Activated CD4-positive, alpha-beta memory T cell treated with anti-CD3 and anti-CD28 coated beads, Interleukin-2, amount 10 ng/mL, durations not matched to agents 7 days and 5 days (primary cell): ENCODE measurements around the gene VGLL4. TPM values are rescaled to one million over a fixed set of nuclear protein-coding genes. Genes with fewer than 3 reads are reported as not detected.

Experiments
- CTCF ChIA-PET: fragments of 350-600 bp; sonication (Branson Sonifier 250); formaldehyde crosslinking; loops from one replicate; lab custom pipeline; 2021; ENCODE audit warnings: antibody characterized with exemption, inconsistent platforms; lab: Charles Lee
- POLR2A ChIA-PET: fragments of 350-600 bp; sonication (Branson Sonifier 250); formaldehyde crosslinking; loops from one replicate; lab custom pipeline; 2021; ENCODE audit warnings: antibody characterized with exemption; lab: Charles Lee
- DNase-seq: peaks from one replicate; pipeline ENCODE4 v3.0.0-alpha.2; 2020
- H3K27ac Mint-ChIP-seq: one replicate; pipeline ENCODE4 v1.8.0; 2021; ENCODE audit warnings: mild to moderate bottlenecking, mixed read lengths
- H3K27me3 Mint-ChIP-seq: one replicate; pipeline ENCODE4 v1.8.0; 2021; ENCODE audit warnings: mixed read lengths
- H3K36me3 Mint-ChIP-seq: one replicate; pipeline ENCODE4 v1.8.0; 2021; ENCODE audit warnings: low read depth, mixed read lengths
- H3K4me1 Mint-ChIP-seq: one replicate; pipeline ENCODE4 v1.8.0; 2021; ENCODE audit warnings: mixed read lengths
- H3K4me3 Mint-ChIP-seq: one replicate; pipeline ENCODE4 v1.8.0; 2021; ENCODE audit warnings: mild to moderate bottlenecking, mixed read lengths
- H3K9me3 Mint-ChIP-seq: one replicate; pipeline ENCODE4 v1.8.0; 2021; ENCODE audit warnings: mixed read lengths
- total RNA-seq, 2 experiments: library from RNA; stranded (reverse); gene quantifications; one replicate each; pipeline ENCODE4 v1.2.3, GENCODE V29; 2021

Gene VGLL4
- total RNA-seq, 2 experiments from 2014 or later, result 47.8 to 49.2 TPM

GRCh38 chr3:11648735-11649134 lies 5.0 kb upstream of the VGLL4 start:
- no peaks in the 10 kb centered on the region for H3K36me3 Mint-ChIP-seq
- H3K27me3 Mint-ChIP-seq, result peaks cover 2% of the 10 kb centered on the region
- H3K4me3 Mint-ChIP-seq, result no peak overlapping the region
- POLR2A ChIA-PET, result no interaction called here
- H3K9me3 Mint-ChIP-seq, result no peaks in the 10 kb centered on the region
- H3K27ac Mint-ChIP-seq, result no peak overlapping the region
- H3K4me1 Mint-ChIP-seq, result peaks cover 4% of the 10 kb centered on the region
- no peak for DNase-seq
- CTCF ChIA-PET, result interaction anchor here (0.7 to 4.7 kb wide), 3 partner anchors 10 to 412 kb away, joined by 3 to 37 read pairs (median 3); no protein-coding TSS in a partner anchor

GRCh38 chr3:11643201-11643603 lies 513 bp downstream of the VGLL4 start:
- peak; percentile 39 for DNase-seq
- Mint-ChIP-seq H3K36me3 (peaks cover 33% of the 10 kb centered on the region), H3K9me3 (no peaks in the 10 kb centered on the region), H3K27ac (peak overlapping the region; percentile 94), H3K27me3 (peaks cover 2% of the 10 kb centered on the region), H3K4me3 (peak overlapping the region; percentile 93), H3K4me1 (peaks cover 39% of the 10 kb centered on the region)
- POLR2A ChIA-PET, result interaction anchor here (0.7 to 3.4 kb wide), 8 partner anchors 9 to 203 kb away, joined by 3 to 51 read pairs (median 4); partner anchors contain the start of gene TAMM41
- CTCF ChIA-PET, result interaction anchor here (0.7 to 1.6 kb wide), 12 partner anchors 8 to 912 kb away, joined by 3 to 7 read pairs (median 4); partner anchors contain the start of gene ATG7

- DNase-seq, result peak; percentile 75
- H3K4me1 Mint-ChIP-seq, result peaks cover 45% of the 10 kb centered on the region
- ChIA-PET CTCF (interaction anchor here (0.7 to 1.6 kb wide), 7 partner anchors 9 to 370 kb away, joined by 3 to 4 read pairs (median 4); partner anchors contain the start of gene ATG7), POLR2A (interaction anchor here (0.7 to 3.4 kb wide), 7 partner anchors 9 to 204 kb away, joined by 3 to 51 read pairs (median 4); partner anchors contain the start of gene TAMM41)
- peak overlapping the region; percentile 94 for H3K27ac Mint-ChIP-seq
- H3K27me3 Mint-ChIP-seq, result no peaks in the 10 kb centered on the region
- peak overlapping the region; percentile 93 for H3K4me3 Mint-ChIP-seq
- H3K9me3 Mint-ChIP-seq, result no peaks in the 10 kb centered on the region
- peaks cover 36% of the 10 kb centered on the region for H3K36me3 Mint-ChIP-seq
Observed at GRCh38 chr3:11642431-11643191, 1.1 kb downstream of the VGLL4 start.

- ChIA-PET CTCF (interaction anchor here (0.9 kb wide), 1 partner anchor 143 kb away, joined by 3 read pairs; no protein-coding TSS in a partner anchor), POLR2A (interaction anchor here (1.0 to 2.2 kb wide), 3 partner anchors 13 to 17 kb away, joined by 3 to 9 read pairs (median 6); no protein-coding TSS in a partner anchor)
- Mint-ChIP-seq H3K27me3 (no peaks in the 10 kb centered on the region), H3K9me3 (no peaks in the 10 kb centered on the region), H3K4me3 (peak overlapping the region; percentile 93), H3K36me3 (peaks cover 40% of the 10 kb centered on the region), H3K4me1 (peaks cover 50% of the 10 kb centered on the region), H3K27ac (peak overlapping the region; percentile 94)
- DNase-seq, result no peak
Observed at GRCh38 chr3:11641683-11642430, 1.9 kb downstream of the VGLL4 start.

GRCh38 chr3:11641316-11641682 lies 2.4 kb downstream of the VGLL4 start:
- POLR2A ChIA-PET, result interaction anchor here (1.0 to 2.2 kb wide), 3 partner anchors 13 to 17 kb away, joined by 3 to 9 read pairs (median 6); no protein-coding TSS in a partner anchor
- H3K4me1 Mint-ChIP-seq, result peaks cover 54% of the 10 kb centered on the region
- H3K27ac Mint-ChIP-seq, result peak overlapping the region; percentile 94
- no peaks in the 10 kb centered on the region for H3K9me3 Mint-ChIP-seq
- peaks cover 40% of the 10 kb centered on the region for H3K36me3 Mint-ChIP-seq
- CTCF ChIA-PET, result interaction anchor here (0.9 to 2.2 kb wide), 2 partner anchors 15 to 144 kb away, joined by 3 to 10 read pairs; no protein-coding TSS in a partner anchor
- no peak for DNase-seq
- H3K4me3 Mint-ChIP-seq, result peak overlapping the region; percentile 93
- H3K27me3 Mint-ChIP-seq, result no peaks in the 10 kb centered on the region

- H3K4me1 Mint-ChIP-seq, result peaks cover 65% of the 10 kb centered on the region
- ChIA-PET POLR2A (interaction anchor here (1.1 to 2.2 kb wide), 2 partner anchors 14 to 15 kb away, joined by 4 to 9 read pairs; no protein-coding TSS in a partner anchor), CTCF (interaction anchor here (0.7 to 2.2 kb wide), 2 partner anchors 14 to 182 kb away, joined by 3 to 10 read pairs; no protein-coding TSS in a partner anchor)
- H3K4me3 Mint-ChIP-seq, result peak overlapping the region; percentile 56
- H3K9me3 Mint-ChIP-seq, result no peaks in the 10 kb centered on the region
- H3K36me3 Mint-ChIP-seq, result peaks cover 40% of the 10 kb centered on the region
- no peaks in the 10 kb centered on the region for H3K27me3 Mint-ChIP-seq
- no peak overlapping the region for H3K27ac Mint-ChIP-seq
- DNase-seq, result no peak
Observed at GRCh38 chr3:11640009-11640673, 3.6 kb downstream of the VGLL4 start.

GRCh38 chr3:11638495-11639358 lies 5.0 kb downstream of the VGLL4 start:
- Mint-ChIP-seq H3K27me3 (no peaks in the 10 kb centered on the region), H3K36me3 (peaks cover 44% of the 10 kb centered on the region), H3K4me3 (no peak overlapping the region), H3K9me3 (no peaks in the 10 kb centered on the region), H3K27ac (no peak overlapping the region), H3K4me1 (peaks cover 75% of the 10 kb centered on the region)
- no peak for DNase-seq
- ChIA-PET POLR2A (interaction anchor here (0.6 kb wide), 1 partner anchor 12 kb away, joined by 3 read pairs; no protein-coding TSS in a partner anchor), CTCF (interaction anchor here (0.9 to 2.2 kb wide), 2 partner anchors 10 to 13 kb away, joined by 3 to 10 read pairs; no protein-coding TSS in a partner anchor)

GRCh38 chr3:11637901-11638458 lies 5.7 kb downstream of the VGLL4 start:
- Mint-ChIP-seq H3K4me1 (peaks cover 79% of the 10 kb centered on the region), H3K27ac (no peak overlapping the region), H3K4me3 (no peak overlapping the region), H3K27me3 (no peaks in the 10 kb centered on the region), H3K36me3 (peaks cover 44% of the 10 kb centered on the region), H3K9me3 (no peaks in the 10 kb centered on the region)
- POLR2A ChIA-PET, result interaction anchor here (0.6 kb wide), 1 partner anchor 11 kb away, joined by 3 read pairs; no protein-coding TSS in a partner anchor
- CTCF ChIA-PET, result interaction anchor here (0.9 kb wide), 1 partner anchor 11 kb away, joined by 3 read pairs; no protein-coding TSS in a partner anchor
- DNase-seq, result no peak

GRCh38 chr3:11636394-11636770 lies 7.3 kb downstream of the VGLL4 start:
- no peak overlapping the region for H3K4me3 Mint-ChIP-seq
- peaks cover 46% of the 10 kb centered on the region for H3K36me3 Mint-ChIP-seq
- ChIA-PET POLR2A (interaction anchor here (0.9 to 2.7 kb wide), 2 partner anchors 8 to 10 kb away, joined by 3 to 8 read pairs; no protein-coding TSS in a partner anchor), CTCF (no interaction called here)
- peaks cover 88% of the 10 kb centered on the region for H3K4me1 Mint-ChIP-seq
- no peaks in the 10 kb centered on the region for H3K27me3 Mint-ChIP-seq
- no peaks in the 10 kb centered on the region for H3K9me3 Mint-ChIP-seq
- DNase-seq, result no peak
- H3K27ac Mint-ChIP-seq, result no peak overlapping the region

- Mint-ChIP-seq H3K9me3 (no peaks in the 10 kb centered on the region), H3K4me3 (no peak overlapping the region), H3K4me1 (peaks cover 90% of the 10 kb centered on the region), H3K36me3 (peaks cover 49% of the 10 kb centered on the region), H3K27ac (no peak overlapping the region), H3K27me3 (no peaks in the 10 kb centered on the region)
- ChIA-PET POLR2A (interaction anchor here (0.9 to 2.7 kb wide), 3 partner anchors 9 to 21 kb away, joined by 3 to 8 read pairs (median 3); no protein-coding TSS in a partner anchor), CTCF (no interaction called here)
- no peak for DNase-seq
Observed at GRCh38 chr3:11635680-11636393, 7.9 kb downstream of the VGLL4 start.
